MCF 10A (cell line): ENCODE data around the gene KDM4B. TPM values are rescaled to one million over a fixed set of nuclear protein-coding genes. Genes with fewer than 3 reads are reported as not detected.
"Not testable (repeated sequence)": the region's sequence is repeated elsewhere in the genome, so short reads cannot be mapped to it uniquely, and the experiment has no call there.

Experiments
- BruUV-seq: library from RNA; stranded (reverse); fragments of 400-500 nt; replicated peaks from 2 replicates; lab custom pipeline; 2021; lab: Mats Ljungman, UMichigan
- CTCF ChIA-PET: fragments of 300-600 bp; sonication (Branson Sonifier 250); formaldehyde crosslinking; extraction: SDS; loops from one replicate; lab custom pipeline; 2021; ENCODE audit warnings: antibody characterized with exemption, inconsistent platforms; lab: Yijun Ruan, JAX
- POLR2A ChIA-PET: fragments of 300-600, 350-650 bp; sonication (Branson Sonifier 250); formaldehyde crosslinking; extraction: SDS; loops from one replicate; lab custom pipeline; 2020; ENCODE audit warnings: antibody characterized with exemption, inconsistent platforms; lab: Yijun Ruan, JAX
- DNase-seq: peaks from one replicate; pipeline ENCODE4 v3.0.0-alpha.2; 2018; ENCODE audit not compliant: unreplicated experiment
- H3K27ac Mint-ChIP-seq: one replicate; pipeline ENCODE4 v1.8.0; 2022; ENCODE audit warnings: mild to moderate bottlenecking, low read depth, mixed read lengths; ENCODE audit not compliant: unreplicated experiment
- H3K27me3 Mint-ChIP-seq: one replicate; pipeline ENCODE4 v1.8.0; 2022; ENCODE audit warnings: mixed read lengths; ENCODE audit not compliant: insufficient read depth, unreplicated experiment
- H3K36me3 Mint-ChIP-seq: one replicate; pipeline ENCODE4 v1.8.0; 2022; ENCODE audit warnings: mild to moderate bottlenecking, moderate library complexity, mixed read lengths; ENCODE audit not compliant: insufficient read depth, unreplicated experiment
- H3K4me1 Mint-ChIP-seq: one replicate; pipeline ENCODE4 v1.8.0; 2022; ENCODE audit warnings: mixed read lengths; ENCODE audit not compliant: insufficient read depth, unreplicated experiment
- H3K4me3 Mint-ChIP-seq: one replicate; pipeline ENCODE4 v1.8.0; 2022; ENCODE audit warnings: mild to moderate bottlenecking, moderate library complexity, mixed read lengths; ENCODE audit not compliant: unreplicated experiment
- H3K9me3 Mint-ChIP-seq: one replicate; pipeline ENCODE4 v1.8.0; 2022; ENCODE audit warnings: mixed read lengths; ENCODE audit not compliant: unreplicated experiment
- CTCF ChIP-seq: fragments of 200-600 bp; IDR thresholded peaks from one replicate; pipeline ENCODE4 v1.8.0; 2022; ENCODE audit warnings: antibody characterized with exemption, mild to moderate bottlenecking; ENCODE audit not compliant: unreplicated experiment
- intact Hi-C: fragments of 100-400 bp; cut with micrococcal nuclease; formaldehyde crosslinking; loops from 2 replicates; pipeline ENCODE4 v1.14.1; 2022
- total RNA-seq: library from RNA; stranded (reverse); gene quantifications from 2 replicates; pipeline ENCODE4 v1.2.3, GENCODE V29; 2022

KDM4B gene
- total RNA-seq, 1 experiment from 2014 or later, result 34.4 TPM

GRCh38 chr19:5029596-5029995, 60.7 kb downstream of the KDM4B start:
- DNase-seq, result peak; percentile 71

GRCh38 chr19:5030136-5030820, 61.4 kb downstream of the KDM4B start:
- POLR2A ChIA-PET, result interaction anchor here (0.5 to 3.3 kb wide), 3 partner anchors 28 to 159 kb away, joined by 3 to 14 read pairs (median 3); no protein-coding TSS in a partner anchor
- no peak for TF ChIP-seq CTCF

More at GRCh38 chr19:5029596-5029995, 60.7 kb downstream of the KDM4B start:
- intact Hi-C loops, result loop anchor here (2.0 kb wide), 1 partner anchor 59 kb away; no protein-coding TSS in a partner anchor
- H3K4me3 Mint-ChIP-seq, H3K9me3 Mint-ChIP-seq, H3K27me3 Mint-ChIP-seq, BruUV-seq, H3K4me1 Mint-ChIP-seq: not testable (repeated sequence)
- Mint-ChIP-seq H3K27ac (peak overlapping the region; percentile 44), H3K36me3 (peaks cover 20% of the 10 kb centered on the region)
- TF ChIP-seq CTCF, result peak; percentile 47
- CTCF ChIA-PET, result interaction anchor here (0.7 to 4.0 kb wide), 13 partner anchors 9 to 223 kb away, joined by 3 to 40 read pairs (median 5); partner anchors contain the start of gene TICAM1
- POLR2A ChIA-PET, result interaction anchor here (1.2 to 3.3 kb wide), 2 partner anchors 118 to 220 kb away, joined by 3 to 14 read pairs; no protein-coding TSS in a partner anchor

GRCh38 chr19:5030822-5031221, 61.9 kb downstream of the KDM4B start:
- Mint-ChIP-seq H3K4me1 (no peaks in the 10 kb centered on the region), H3K27ac (no peak overlapping the region), H3K27me3 (no peaks in the 10 kb centered on the region), H3K9me3 (no peaks in the 10 kb centered on the region), H3K36me3 (peaks cover 24% of the 10 kb centered on the region), H3K4me3 (no peak overlapping the region)
- ChIA-PET CTCF (interaction anchor here (0.5 to 4.0 kb wide), 30 partner anchors 10 to 601 kb away, joined by 3 to 40 read pairs (median 4); partner anchors contain the start of genes PTPRS and TICAM1), POLR2A (interaction anchor here (0.5 to 3.3 kb wide), 4 partner anchors 34 to 160 kb away, joined by 3 to 14 read pairs (median 7); no protein-coding TSS in a partner anchor)
- no TSS peak for BruUV-seq
- no peak for TF ChIP-seq CTCF
- no peak for DNase-seq
- intact Hi-C loops, result loop anchor here (1.0 kb wide), 3 partner anchors 119 to 222 kb away; no protein-coding TSS in a partner anchor

More at GRCh38 chr19:5030136-5030820, 61.4 kb downstream of the KDM4B start:
- no peak for DNase-seq
- Mint-ChIP-seq H3K36me3 (peaks cover 24% of the 10 kb centered on the region), H3K27me3 (no peaks in the 10 kb centered on the region), H3K27ac (no peak overlapping the region), H3K9me3 (no peaks in the 10 kb centered on the region), H3K4me1 (no peaks in the 10 kb centered on the region), H3K4me3 (no peak overlapping the region)
- CTCF ChIA-PET, result interaction anchor here (0.5 to 4.0 kb wide), 30 partner anchors 9 to 566 kb away, joined by 3 to 40 read pairs (median 4); partner anchors contain the start of gene TICAM1
- no TSS peak for BruUV-seq
- intact Hi-C loops, result no loop called here
